ENCODE measurements around the gene LAPTM5. TPM values are rescaled to one million over a fixed set of nuclear protein-coding genes. Genes with fewer than 3 reads are reported as not detected.

The LAPTM5 gene
- total RNA-seq, 1 donor from 2014 or later: 7.3 TPM

GRCh38 chr1:30724175-30724574 is 33.4 kb downstream of the LAPTM5 start:
- no peak overlapping the region for H3K9ac ChIP-seq (ENCODE audit: low read depth in 1 of 3, low read length in 3 of 3)
- H3K27ac ChIP-seq (ENCODE audit: low read depth, low read length): no peak overlapping the region
- H3K9me3 ChIP-seq (ENCODE audit: control insufficient read depth in 3 of 3, low read length in 3 of 3): no peaks in the 10 kb centered on the region
- no peaks in the 10 kb centered on the region for H3K36me3 ChIP-seq (ENCODE audit: control insufficient read depth in 3 of 3, insufficient read depth in 3 of 3, low read length in 3 of 3)
- no peak overlapping the region for H3K4me3 ChIP-seq (ENCODE audit: low read length in 3 of 3)
- H3K4me1 ChIP-seq (ENCODE audit: control insufficient read depth in 3 of 3, insufficient read depth in 3 of 3, low read length in 3 of 3): peaks cover 3 to 6% (median 4%) of the 10 kb centered on the region in 3 donors
- no peaks in the 10 kb centered on the region for H3K27me3 ChIP-seq (ENCODE audit: control insufficient read depth in 3 of 3, insufficient read depth in 3 of 3, low read length in 3 of 3)

GRCh38 chr1:30723331-30723755 is 34.2 kb downstream of the LAPTM5 start, which contains the start of gene MATN1:
TSS of gene MATN1 (minus strand) at chr1:30723585. CDS start at chr1:30723551, 34 bp downstream.
- no peak within 1 kb of the TSS for H3K4me3 ChIP-seq (ENCODE audit: low read length in 3 of 3)
- peaks cover 7 to 12% (median 10%) of the 10 kb centered on the region in 3 donors for H3K4me1 ChIP-seq (ENCODE audit: control insufficient read depth in 3 of 3, insufficient read depth in 3 of 3, low read length in 3 of 3)
- no peak within 1 kb of the TSS for H3K27ac ChIP-seq (ENCODE audit: low read depth, low read length)
- H3K36me3 ChIP-seq (ENCODE audit: control insufficient read depth in 3 of 3, insufficient read depth in 3 of 3, low read length in 3 of 3): no peaks in the 10 kb centered on the region
- H3K9me3 ChIP-seq (ENCODE audit: control insufficient read depth in 3 of 3, low read length in 3 of 3): no peaks in the 10 kb centered on the region
- H3K27me3 ChIP-seq (ENCODE audit: control insufficient read depth in 3 of 3, insufficient read depth in 3 of 3, low read length in 3 of 3): no peaks in the 10 kb centered on the region
- no peak within 1 kb of the TSS for H3K9ac ChIP-seq (ENCODE audit: low read depth in 1 of 3, low read length in 3 of 3)

- Histone ChIP-seq H3K27me3 (ENCODE audit: control insufficient read depth in 3 of 3, insufficient read depth in 3 of 3, low read length in 3 of 3) (no peaks in the 10 kb centered on the region), H3K4me3 (ENCODE audit: low read length in 3 of 3) (no peak overlapping the region), H3K9ac (ENCODE audit: low read depth in 1 of 3, low read length in 3 of 3) (no peak overlapping the region), H3K36me3 (ENCODE audit: control insufficient read depth in 3 of 3, insufficient read depth in 3 of 3, low read length in 3 of 3) (no peaks in the 10 kb centered on the region), H3K9me3 (ENCODE audit: control insufficient read depth in 3 of 3, low read length in 3 of 3) (no peaks in the 10 kb centered on the region), H3K4me1 (ENCODE audit: control insufficient read depth in 3 of 3, insufficient read depth in 3 of 3, low read length in 3 of 3) (peaks cover 7 to 12% (median 10%) of the 10 kb centered on the region in 3 donors), H3K27ac (ENCODE audit: low read depth, low read length) (no peak overlapping the region)
Measured at GRCh38 chr1:30721812-30722537, 35.6 kb downstream of the LAPTM5 start.

- Histone ChIP-seq H3K4me3 (ENCODE audit: low read length in 3 of 3) (no peak overlapping the region), H3K27ac (ENCODE audit: low read depth, low read length) (no peak overlapping the region), H3K9me3 (ENCODE audit: control insufficient read depth in 3 of 3, low read length in 3 of 3) (no peaks in the 10 kb centered on the region), H3K4me1 (ENCODE audit: control insufficient read depth in 3 of 3, insufficient read depth in 3 of 3, low read length in 3 of 3) (peaks cover 7 to 12% (median 10%) of the 10 kb centered on the region in 3 donors), H3K36me3 (ENCODE audit: control insufficient read depth in 3 of 3, insufficient read depth in 3 of 3, low read length in 3 of 3) (no peaks in the 10 kb centered on the region), H3K9ac (ENCODE audit: low read depth in 1 of 3, low read length in 3 of 3) (no peak overlapping the region), H3K27me3 (ENCODE audit: control insufficient read depth in 3 of 3, insufficient read depth in 3 of 3, low read length in 3 of 3) (no peaks in the 10 kb centered on the region)
Measured at GRCh38 chr1:30721341-30721793, 36.2 kb downstream of the LAPTM5 start.

- no peaks in the 10 kb centered on the region for H3K9me3 ChIP-seq (ENCODE audit: control insufficient read depth in 3 of 3, low read length in 3 of 3)
- H3K36me3 ChIP-seq (ENCODE audit: control insufficient read depth in 3 of 3, insufficient read depth in 3 of 3, low read length in 3 of 3): no peaks in the 10 kb centered on the region
- H3K9ac ChIP-seq (ENCODE audit: low read depth in 1 of 3, low read length in 3 of 3): no peak overlapping the region
- H3K27me3 ChIP-seq (ENCODE audit: control insufficient read depth in 3 of 3, insufficient read depth in 3 of 3, low read length in 3 of 3): no peaks in the 10 kb centered on the region
- no peak overlapping the region for H3K27ac ChIP-seq (ENCODE audit: low read depth, low read length)
- no peak overlapping the region for H3K4me3 ChIP-seq (ENCODE audit: low read length in 3 of 3)
- peaks cover 7 to 12% (median 10%) of the 10 kb centered on the region in 3 donors for H3K4me1 ChIP-seq (ENCODE audit: control insufficient read depth in 3 of 3, insufficient read depth in 3 of 3, low read length in 3 of 3)
Measured at GRCh38 chr1:30720271-30721223, 37.0 kb downstream of the LAPTM5 start.

GRCh38 chr1:30719406-30720270 is 37.9 kb downstream of the LAPTM5 start:
- peak overlapping the region; percentile 98 for H3K27ac ChIP-seq (ENCODE audit: low read depth, low read length)
- peak overlapping the region in 1 of 3 donors; percentile 73 for H3K4me3 ChIP-seq (ENCODE audit: low read length in 3 of 3)
- H3K4me1 ChIP-seq (ENCODE audit: control insufficient read depth in 3 of 3, insufficient read depth in 3 of 3, low read length in 3 of 3): peaks cover 7 to 12% (median 10%) of the 10 kb centered on the region in 3 donors
- no peaks in the 10 kb centered on the region for H3K27me3 ChIP-seq (ENCODE audit: control insufficient read depth in 3 of 3, insufficient read depth in 3 of 3, low read length in 3 of 3)
- peaks cover 0 to 2% (median 0%) of the 10 kb centered on the region in 3 donors for H3K9me3 ChIP-seq (ENCODE audit: control insufficient read depth in 3 of 3, low read length in 3 of 3)
- no peaks in the 10 kb centered on the region for H3K36me3 ChIP-seq (ENCODE audit: control insufficient read depth in 3 of 3, insufficient read depth in 3 of 3, low read length in 3 of 3)
- peak overlapping the region in 2 of 3 donors; percentile 84 to 85 for H3K9ac ChIP-seq (ENCODE audit: low read depth in 1 of 3, low read length in 3 of 3)

GRCh38 chr1:30718636-30719405 is 38.8 kb downstream of the LAPTM5 start:
- peak overlapping the region; percentile 73 to 85 (median 84) for H3K9ac ChIP-seq (ENCODE audit: low read depth in 1 of 3, low read length in 3 of 3)
- H3K27me3 ChIP-seq (ENCODE audit: control insufficient read depth in 3 of 3, insufficient read depth in 3 of 3, low read length in 3 of 3): no peaks in the 10 kb centered on the region
- peak overlapping the region; percentile 59 to 78 (median 73) for H3K4me3 ChIP-seq (ENCODE audit: low read length in 3 of 3)
- H3K4me1 ChIP-seq (ENCODE audit: control insufficient read depth in 3 of 3, insufficient read depth in 3 of 3, low read length in 3 of 3): peaks cover 7 to 12% (median 10%) of the 10 kb centered on the region in 3 donors
- H3K27ac ChIP-seq (ENCODE audit: low read depth, low read length): peak overlapping the region; percentile 98
- no peaks in the 10 kb centered on the region for H3K36me3 ChIP-seq (ENCODE audit: control insufficient read depth in 3 of 3, insufficient read depth in 3 of 3, low read length in 3 of 3)
- peaks cover 0 to 2% (median 0%) of the 10 kb centered on the region in 3 donors for H3K9me3 ChIP-seq (ENCODE audit: control insufficient read depth in 3 of 3, low read length in 3 of 3)

- H3K36me3 ChIP-seq (ENCODE audit: control insufficient read depth in 3 of 3, insufficient read depth in 3 of 3, low read length in 3 of 3): no peaks in the 10 kb centered on the region
- peak overlapping the region; percentile 79 for H3K27ac ChIP-seq (ENCODE audit: low read depth, low read length)
- H3K4me3 ChIP-seq (ENCODE audit: low read length in 3 of 3): peak overlapping the region; percentile 52 to 65 (median 60)
- H3K4me1 ChIP-seq (ENCODE audit: control insufficient read depth in 3 of 3, insufficient read depth in 3 of 3, low read length in 3 of 3): peaks cover 7 to 12% (median 10%) of the 10 kb centered on the region in 3 donors
- H3K9me3 ChIP-seq (ENCODE audit: control insufficient read depth in 3 of 3, low read length in 3 of 3): peaks cover 0 to 2% (median 0%) of the 10 kb centered on the region in 3 donors
- H3K9ac ChIP-seq (ENCODE audit: low read depth in 1 of 3, low read length in 3 of 3): peak overlapping the region in 1 of 3 donors; percentile 32
- no peaks in the 10 kb centered on the region for H3K27me3 ChIP-seq (ENCODE audit: control insufficient read depth in 3 of 3, insufficient read depth in 3 of 3, low read length in 3 of 3)
Measured at GRCh38 chr1:30718091-30718635, 39.4 kb downstream of the LAPTM5 start.
